GM18498 (cell line): ENCODE measurements around the gene PNLIPRP3.

ENCODE experiments used
- ATAC-seq: cut with Tn5 transposase; IDR thresholded peaks from one replicate; pipeline ENCODE4 v1.9.1; 2021; ENCODE audit warnings: mild to moderate bottlenecking, moderate library complexity; ENCODE audit not compliant: unreplicated experiment

PNLIPRP3 gene

DNA sequence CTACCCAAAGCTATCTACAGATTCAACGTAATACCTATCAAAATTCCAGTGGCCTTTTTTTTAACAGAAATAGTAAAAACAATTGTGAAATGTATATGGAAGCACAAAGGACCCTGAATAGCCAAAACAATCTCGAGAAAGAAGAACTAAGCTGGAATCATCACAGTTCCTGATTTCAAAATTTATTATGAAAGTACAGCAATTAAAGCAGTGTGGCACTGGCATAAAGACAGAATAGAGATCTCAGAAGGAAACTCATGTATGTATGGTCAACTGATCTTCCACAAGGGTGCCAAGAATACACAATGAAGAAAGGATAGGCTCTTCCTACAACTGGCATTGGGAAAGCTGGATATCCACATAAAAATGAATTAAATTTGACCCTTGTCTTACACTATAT, 23.2 kb downstream of the PNLIPRP3 start:
- no peak for ATAC-seq

DNA sequence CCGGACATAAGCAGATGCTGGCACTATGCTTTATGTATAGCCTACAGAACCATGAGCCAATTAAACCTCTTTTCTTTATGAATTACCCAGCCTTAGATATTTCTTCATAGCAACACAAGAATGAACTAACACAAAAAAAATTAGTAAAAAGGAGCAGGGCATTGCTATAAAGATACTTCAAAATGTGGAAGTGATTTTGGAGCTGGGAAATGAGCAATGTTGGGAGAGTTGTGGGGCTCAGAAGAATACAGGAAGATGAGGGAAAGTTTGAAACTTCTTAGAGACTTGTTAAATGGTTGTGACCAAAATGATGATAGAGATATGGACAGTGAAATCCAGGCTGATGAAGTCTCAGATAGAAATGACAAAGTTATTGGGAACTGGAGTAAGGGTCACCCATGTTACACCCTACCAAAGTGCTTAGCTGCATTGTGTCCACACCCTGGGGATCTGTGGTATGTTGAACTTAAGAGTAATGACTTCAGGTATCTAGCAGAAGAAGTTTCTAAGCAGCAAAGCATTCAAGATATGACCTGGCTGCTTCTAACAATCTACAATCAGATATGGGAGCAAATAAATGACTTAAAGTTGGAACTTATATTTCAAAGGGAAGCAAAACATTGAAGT, 24.2 kb downstream of the PNLIPRP3 start:
- ATAC-seq: no peak

DNA sequence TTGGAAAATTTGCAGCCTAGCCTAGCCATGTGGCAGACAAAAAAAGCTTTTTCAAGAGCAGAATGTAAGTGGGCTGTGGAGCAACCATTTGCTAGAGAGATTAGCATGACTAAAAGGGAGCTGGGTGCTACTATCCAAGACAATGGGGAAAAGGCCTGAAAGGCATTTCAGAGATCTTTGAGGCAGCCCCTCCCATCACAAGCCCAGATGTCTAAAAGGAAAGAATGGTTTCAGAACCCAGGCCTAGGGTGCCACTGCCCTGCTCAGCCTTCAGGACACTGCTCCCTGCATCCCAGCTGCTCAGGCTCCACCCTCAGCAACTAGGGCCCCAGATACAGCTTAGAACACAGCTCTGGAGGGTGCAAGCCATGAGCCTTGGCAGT, 24.7 kb downstream of the PNLIPRP3 start:
- ATAC-seq: no peak

DNA sequence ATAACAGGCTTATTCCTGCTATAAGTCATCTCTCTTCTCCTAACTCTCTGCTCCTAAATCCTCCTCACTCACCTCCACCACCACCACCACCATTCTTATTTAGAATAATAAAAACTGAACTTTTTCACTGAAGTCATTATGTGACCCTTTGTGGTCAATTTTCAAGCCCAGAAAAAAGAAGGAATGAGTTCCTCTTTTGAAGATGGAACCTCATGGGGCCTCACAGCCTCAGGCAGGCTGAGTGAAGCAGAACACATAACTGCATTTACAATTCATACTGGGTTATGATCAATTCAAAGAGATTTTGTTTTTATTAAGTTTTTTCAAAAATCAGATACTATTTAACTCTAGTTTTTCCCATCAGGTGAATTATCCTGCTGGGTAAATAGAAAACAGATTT, 29.8 kb downstream of the PNLIPRP3 start:
- ATAC-seq: no peak

GRCh38 chr10:116460219-116460618, 32.6 kb downstream of the PNLIPRP3 start:
- ATAC-seq: no peak

GRCh38 chr10:116461680-116462079, 34.0 kb downstream of the PNLIPRP3 start:
- no peak for ATAC-seq

GRCh38 chr10:116464257-116464656, 36.6 kb downstream of the PNLIPRP3 start:
- no peak for ATAC-seq

- ATAC-seq: no peak
Observed at GRCh38 chr10:116465546-116465945, 37.9 kb downstream of the PNLIPRP3 start.

- no peak for ATAC-seq
Observed at GRCh38 chr10:116466715-116467422, 39.2 kb downstream of the PNLIPRP3 start.

GRCh38 chr10:116469437-116469836, 41.8 kb downstream of the PNLIPRP3 start:
- ATAC-seq: no peak

GRCh38 chr10:116470071-116470470, 42.4 kb downstream of the PNLIPRP3 start:
- no peak for ATAC-seq

GRCh38 chr10:116470768-116471415, 43.2 kb downstream of the PNLIPRP3 start:
- ATAC-seq: no peak

DNA sequence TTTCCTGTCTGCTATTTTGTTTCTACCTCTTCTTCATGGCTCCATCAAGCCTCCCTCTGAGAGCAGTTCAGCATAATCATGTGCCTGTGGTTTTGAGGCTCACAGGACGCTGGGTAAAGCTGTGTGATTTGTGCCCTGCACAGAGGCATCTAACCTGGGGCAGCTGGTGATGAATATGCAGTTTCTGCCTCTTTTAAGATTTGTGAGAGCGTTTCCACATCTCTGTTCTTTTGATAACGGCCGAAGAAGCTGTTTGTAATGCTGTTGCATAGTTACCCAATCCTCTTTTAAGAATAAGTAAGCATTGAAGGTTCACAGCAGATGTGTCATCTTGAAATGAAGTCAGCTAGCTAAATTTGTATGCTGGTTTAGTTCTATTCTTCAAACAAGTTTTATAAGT, 45.2 kb downstream of the PNLIPRP3 start:
- ATAC-seq: no peak

- ATAC-seq: no peak
Observed at GRCh38 chr10:116475866-116476265, 48.2 kb downstream of the PNLIPRP3 start.

- ATAC-seq: no peak
Observed at GRCh38 chr10:116476461-116476860, 48.8 kb downstream of the PNLIPRP3 start.

- no peak for ATAC-seq
Observed at GRCh38 chr10:116477986-116478664, 50.5 kb downstream of the PNLIPRP3 start.

GRCh38 chr10:116486770-116487448, 59.3 kb downstream of the PNLIPRP3 start:
- no peak for ATAC-seq

DNA sequence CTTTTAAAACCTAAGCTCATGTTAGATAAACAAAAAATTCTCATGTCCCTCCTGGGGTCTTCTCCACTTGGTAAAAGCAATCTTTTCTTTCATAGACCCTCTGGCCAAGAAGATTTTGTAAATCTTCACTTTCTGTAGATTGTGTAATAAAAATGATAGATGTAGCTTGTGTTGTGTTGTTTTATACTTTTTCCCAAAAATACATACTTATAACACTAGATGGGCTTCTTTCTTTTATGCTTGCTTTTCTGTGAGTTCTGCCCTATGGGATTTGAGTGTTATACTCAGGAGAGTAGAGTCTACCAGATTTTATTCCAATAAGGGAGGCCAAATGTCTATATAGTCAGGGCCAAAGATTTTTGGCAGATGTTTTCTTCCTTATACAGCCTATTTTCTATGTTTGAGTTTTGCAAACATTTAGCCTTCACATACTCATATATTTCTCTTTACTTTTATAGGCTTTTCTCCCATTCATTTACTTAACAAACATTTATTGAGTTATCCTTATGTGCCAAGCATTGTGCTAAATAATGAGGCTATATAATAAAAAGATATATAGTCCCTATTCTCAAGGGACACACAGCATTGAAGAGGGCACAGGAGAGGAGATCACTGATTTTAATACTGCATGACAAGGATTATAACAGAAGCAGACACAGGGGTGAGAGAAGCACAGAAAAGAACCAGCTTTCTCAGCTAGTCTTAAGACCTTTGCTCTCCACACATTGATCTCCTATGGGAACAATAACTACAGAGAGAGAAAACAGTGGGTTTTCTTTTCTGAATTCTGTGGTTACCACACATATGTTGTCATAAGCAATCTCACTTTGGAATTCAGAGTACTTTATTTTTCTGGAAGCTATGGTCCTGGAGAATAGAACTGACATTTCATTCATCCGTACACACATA, 60.1 kb downstream of the PNLIPRP3 start:
- no peak for ATAC-seq

GRCh38 chr10:116489460-116489859, 61.8 kb downstream of the PNLIPRP3 start:
- ATAC-seq: no peak

DNA sequence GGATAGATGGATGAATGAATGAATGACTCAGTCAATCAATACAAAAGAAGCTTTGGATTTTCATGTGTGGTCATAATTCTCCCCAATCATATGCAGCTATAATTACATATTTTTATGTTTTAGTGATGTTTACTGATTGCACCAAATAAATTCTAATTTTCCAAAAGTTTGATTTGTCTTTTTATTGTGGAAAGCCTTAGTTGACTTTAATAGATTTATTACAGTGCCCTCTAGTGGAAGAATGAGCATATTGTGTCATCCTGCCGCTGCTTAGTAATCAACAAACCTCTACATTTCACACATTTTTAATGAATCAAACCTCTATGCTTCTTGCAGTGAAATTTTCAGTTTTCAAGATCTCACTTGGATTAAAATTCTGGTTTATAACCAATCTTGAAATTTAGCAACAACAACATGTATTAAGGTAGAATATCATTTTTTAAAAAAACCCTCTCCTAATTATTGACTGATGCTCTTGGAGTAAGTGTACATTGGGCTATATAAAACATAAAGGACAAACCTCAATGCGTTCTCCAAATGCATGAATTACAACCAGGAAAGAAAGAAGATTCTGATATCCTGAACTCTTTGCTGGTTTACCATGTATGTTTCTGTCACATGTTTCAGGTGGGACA, 62.5 kb downstream of the PNLIPRP3 start:
- ATAC-seq: no peak
